Motor neuron (in vitro differentiated cells): Measurements from ENCODE around the gene PARP11. TPM values are rescaled to one million over a fixed set of nuclear protein-coding genes. Genes with fewer than 3 reads are reported as not detected.
"Not testable (repeated sequence)": the region's sequence is repeated elsewhere in the genome, so short reads cannot be mapped to it uniquely, and the experiment has no call there.

Experiments used
- ATAC-seq, 8 experiments: fragments of 200-7000 bp; cut with Tn5 transposase; replicated peaks in 6 of 8; 2 replicates each; pipeline ENCODE4 v1.8.0; 2021; ENCODE audit warnings: mild to moderate bottlenecking in 8 of 8, moderate library complexity in 8 of 8
- H3K27ac ChIP-seq, 2 donors: fragments of 250-450 bp; sonication (Bioruptor Pico); 2 replicates each; pipeline ENCODE4 v1.9.0; 2021; ENCODE audit warnings: antibody characterized with exemption in 2 of 2, mild to moderate bottlenecking in 2 of 2, moderate library complexity in 1 of 2
- H3K4me1 ChIP-seq, 2 donors: fragments of 250-450 bp; sonication (Bioruptor Pico); replicated peaks in 1 of 2; 2 replicates each; pipeline ENCODE4 v1.6.1; 2021; ENCODE audit warnings: antibody characterized with exemption in 2 of 2, mild to moderate bottlenecking in 2 of 2, moderate library complexity in 1 of 2
- H3K4me3 ChIP-seq, 5 donors: fragments of 250-450 bp; sonication (Bioruptor Pico); 2 replicates each; pipeline ENCODE4 v1.9.0; 2021; ENCODE audit warnings: antibody characterized with exemption in 5 of 5, mild to moderate bottlenecking in 5 of 5, moderate library complexity in 4 of 5
- WGBS, 10 experiments: fragments of 450-650 bp; shearing (Covaris generic); methylation state at CpG; one replicate each; pipeline ENCODE4 v1.0.0; 2022; 5-methylcytosine and 5-hydroxymethylcytosine counted together
- in situ Hi-C, 9 experiments: fragments of 400-800 bp; cut with MboI; loops; one replicate each; pipeline ENCODE4 v1.15.0; 2021; ENCODE audit warnings: low sequenced_read_pairs in 9 of 9, low pct_unique_long_range_greater_than_20kb in 2 of 9; ENCODE audit not compliant: unreplicated experiment in 9 of 9
- total RNA-seq, 8 experiments: library from RNA; unstranded; fragments of 300-600 nt; gene quantifications; 2 replicates each; pipeline versions ENCODE4 v1.2.3 to v1.2.4, GENCODE V29; 2022

PARP11 gene
- total RNA-seq, 8 experiments from 2014 or later = 3.4 to 14.4 (median 10.2) TPM

DNA sequence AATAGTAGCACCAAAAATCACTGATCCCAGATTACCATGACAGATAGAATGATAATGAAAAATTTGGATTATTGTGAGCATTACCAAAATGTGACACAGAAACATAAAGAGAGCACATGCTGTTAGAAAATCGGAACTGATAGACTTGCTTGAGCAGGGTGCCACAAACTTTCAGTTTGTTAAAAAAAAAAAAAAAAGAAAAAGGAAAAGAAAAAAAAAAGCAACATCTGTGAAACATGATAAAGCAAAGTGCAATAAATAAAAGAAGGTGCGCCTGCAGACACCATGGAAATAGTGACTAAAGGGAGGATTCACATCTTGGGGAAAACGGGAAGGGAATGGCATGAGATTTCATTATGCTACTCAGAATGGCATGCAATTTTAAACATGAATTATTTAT lies 6.6 kb upstream of the PARP11 start:
- Histone ChIP-seq H3K4me3 (no peak overlapping the region), H3K27ac (no peak overlapping the region), H3K4me1 (peaks cover 19 to 24% of the 10 kb centered on the region in 2 donors)
- in situ Hi-C loops = loop anchor here in 8 of 9 experiments (10.0 to 25.0 kb wide), 4 partner anchors 155 to 407 kb away; partner anchors contain the start of gene CCND2 (in 1 of the 8)
- ATAC-seq = no peak
- WGBS, 10 experiments = 48 to 96% (median 84%) methylated on average over 3 of the region's 3 CpGs; no CpG with 5 or more reads in 1 of the 10 experiments

DNA sequence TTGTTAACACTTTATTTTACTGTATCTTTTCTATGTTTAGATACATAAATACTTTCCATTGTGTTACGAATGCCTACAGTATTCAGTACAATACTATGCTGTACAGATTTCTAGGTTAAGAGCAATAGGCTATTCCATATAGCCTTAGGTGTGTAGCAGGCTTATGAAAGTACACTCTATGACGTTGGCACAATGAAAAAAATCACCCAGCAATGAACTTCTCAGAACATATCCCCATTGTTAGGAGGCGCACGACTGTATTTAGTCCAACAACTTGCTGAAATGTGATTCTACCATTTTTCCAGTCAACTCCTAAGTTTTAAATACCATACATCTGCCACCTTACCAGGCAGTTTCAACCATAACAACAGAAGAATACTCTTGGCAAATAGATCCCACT lies 1.8 kb downstream of the PARP11 start:
- 58 to 100% (median 93%) methylated on average over 2 to 4 of the region's 4 CpGs; no CpG with 5 or more reads in 1 of the 10 experiments for WGBS, 10 experiments
- no peak for ATAC-seq
- Histone ChIP-seq H3K27ac (no peak overlapping the region), H3K4me1 (peaks cover 10 to 13% of the 10 kb centered on the region in 2 donors), H3K4me3 (peak overlapping the region in 4 of 5 donors; percentile 66 to 85 (median 76))
- in situ Hi-C loops = no loop called here

DNA sequence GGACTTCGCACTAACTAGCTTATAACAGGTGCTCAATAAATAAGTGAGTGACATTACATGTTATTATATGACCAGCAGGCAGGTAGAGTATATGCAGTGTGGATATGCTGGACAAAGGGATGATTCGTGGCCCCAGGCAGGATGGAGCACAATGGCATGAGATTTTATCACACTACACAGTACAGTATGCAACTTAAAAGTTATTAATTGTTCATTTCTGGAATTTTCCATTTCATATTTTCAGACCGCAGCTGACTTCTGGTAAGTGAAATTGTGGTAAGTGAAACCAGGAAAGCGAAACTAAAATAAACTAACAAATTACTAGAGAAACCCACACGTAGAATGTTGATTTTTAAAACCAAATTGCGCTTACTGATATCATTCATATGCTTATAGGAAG lies 3.3 kb downstream of the PARP11 start:
- WGBS, 10 experiments = 63 to 98% (median 94%) methylated on average over 3 to 6 of the region's 6 CpGs
- in situ Hi-C loops = no loop called here

DNA sequence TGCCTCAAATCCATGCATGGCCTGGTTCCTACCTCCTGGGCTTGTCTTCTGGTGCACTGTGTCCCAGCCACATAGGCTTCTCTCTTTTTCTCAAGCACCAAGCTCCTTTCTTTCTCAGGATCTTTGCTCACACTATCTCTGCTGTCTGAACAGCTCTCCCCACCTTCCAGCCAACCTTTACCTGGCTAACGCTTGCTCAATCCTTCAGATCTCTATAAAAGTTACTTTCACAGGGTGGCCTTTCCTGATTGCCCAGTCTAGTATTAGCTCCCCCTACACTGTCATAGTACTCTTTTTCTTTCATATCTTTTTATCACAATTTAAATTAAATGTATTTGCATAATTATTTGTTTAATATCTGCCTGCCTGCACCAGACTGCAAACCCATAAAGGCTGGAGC lies 3.8 kb downstream of the PARP11 start:
- Histone ChIP-seq H3K27ac (no peak overlapping the region), H3K4me1 (peaks cover 10 to 13% of the 10 kb centered on the region in 2 donors), H3K4me3 (no peak overlapping the region)
- 83 to 100% (median 100%) methylated on average over 1 of the region's 1 CpG; no CpG with 5 or more reads in 3 of the 10 experiments for WGBS, 10 experiments
- ATAC-seq = no peak
- in situ Hi-C loops = no loop called here

More for the DNA sequence above, 3.3 kb downstream of the PARP11 start:
- no peak for ATAC-seq
- no peak overlapping the region for H3K4me3 ChIP-seq
- H3K4me1 ChIP-seq = peaks cover 10 to 13% of the 10 kb centered on the region in 2 donors
- no peak overlapping the region for H3K27ac ChIP-seq

DNA sequence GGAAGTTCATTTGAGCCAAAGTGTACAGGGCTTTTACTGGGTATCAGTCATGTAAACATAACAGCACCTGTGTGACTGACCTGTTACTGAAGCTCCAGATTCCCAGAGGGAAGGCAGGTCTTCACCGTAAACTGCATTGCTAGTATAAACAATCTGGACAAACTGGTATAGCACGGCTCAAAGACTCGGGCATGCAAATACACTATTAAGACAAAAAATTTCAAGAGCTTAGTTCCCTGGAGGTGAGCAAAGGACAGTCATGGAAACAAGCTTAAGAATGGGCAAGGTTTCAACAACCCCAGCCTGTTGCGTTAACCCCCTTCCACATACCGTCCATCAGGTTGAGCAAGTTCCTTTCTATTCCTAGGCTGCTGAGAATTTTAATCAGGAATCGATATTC lies 9.4 kb downstream of the PARP11 start:
- in situ Hi-C loops = no loop called here
- Histone ChIP-seq H3K4me1 (no peaks in the 10 kb centered on the region), H3K4me3 (no peak overlapping the region), H3K27ac (no peak overlapping the region)
- ATAC-seq = no peak
- WGBS, 10 experiments = 82 to 100% (median 94%) methylated on average over 1 to 6 of the region's 6 CpGs

DNA sequence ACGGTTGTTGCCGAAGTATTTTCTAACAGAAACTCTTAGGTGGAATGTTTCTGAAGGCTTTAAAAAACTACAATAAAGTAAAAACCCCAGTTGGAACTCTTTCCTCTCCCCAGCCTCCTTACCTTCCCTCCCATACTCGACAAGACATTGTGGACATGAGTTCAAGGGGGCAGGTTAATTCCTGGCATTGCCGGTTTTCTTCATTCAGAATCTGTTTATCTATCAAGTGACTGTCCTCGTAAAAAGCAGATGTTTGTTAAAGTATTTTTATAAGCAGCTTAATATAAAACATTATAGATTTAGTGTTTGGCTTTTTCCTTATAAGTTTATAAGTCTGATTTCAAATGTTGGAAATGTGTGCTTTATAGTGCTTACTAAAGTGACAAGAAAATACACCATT lies 30.7 kb downstream of the PARP11 start:
- H3K4me1 ChIP-seq = no peaks in the 10 kb centered on the region
- WGBS, 10 experiments = 67 to 100% (median 83%) methylated on average over 1 to 5 of the region's 5 CpGs; no CpG with 5 or more reads in 2 of the 10 experiments
- no peak overlapping the region for H3K27ac ChIP-seq
- no peak overlapping the region for H3K4me3 ChIP-seq
- ATAC-seq = no peak
- in situ Hi-C loops = no loop called here

DNA sequence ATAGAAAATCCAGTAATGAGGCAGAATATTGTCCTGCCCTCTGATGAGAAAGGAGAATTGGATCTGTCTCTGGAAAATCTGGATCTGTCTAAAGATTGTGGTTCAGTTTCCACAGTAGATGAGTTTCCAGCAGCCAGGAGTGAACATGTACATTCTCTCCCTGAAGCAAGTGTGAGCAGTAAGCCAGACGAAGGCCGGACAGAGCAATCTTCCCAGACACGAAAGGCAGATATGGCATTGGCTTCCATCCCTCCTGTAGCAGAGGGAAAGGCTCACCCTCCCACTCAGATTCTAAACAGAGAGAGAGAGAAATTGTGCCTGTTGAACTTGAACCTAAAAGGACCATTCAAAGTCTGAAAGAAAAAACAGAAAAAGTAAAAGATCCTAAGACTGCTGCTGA lies 31.4 kb downstream of the PARP11 start:
- whole genome bisulfite sequencing, 10 experiments = 100% methylated on average over 1 to 3 of the region's 3 CpGs; no CpG with 5 or more reads in 6 of the 10 experiments
- Histone ChIP-seq H3K27ac (no peak overlapping the region), H3K4me1 (no peaks in the 10 kb centered on the region), H3K4me3 (no peak overlapping the region)
- ATAC-seq = no peak
- in situ Hi-C loops = no loop called here

DNA sequence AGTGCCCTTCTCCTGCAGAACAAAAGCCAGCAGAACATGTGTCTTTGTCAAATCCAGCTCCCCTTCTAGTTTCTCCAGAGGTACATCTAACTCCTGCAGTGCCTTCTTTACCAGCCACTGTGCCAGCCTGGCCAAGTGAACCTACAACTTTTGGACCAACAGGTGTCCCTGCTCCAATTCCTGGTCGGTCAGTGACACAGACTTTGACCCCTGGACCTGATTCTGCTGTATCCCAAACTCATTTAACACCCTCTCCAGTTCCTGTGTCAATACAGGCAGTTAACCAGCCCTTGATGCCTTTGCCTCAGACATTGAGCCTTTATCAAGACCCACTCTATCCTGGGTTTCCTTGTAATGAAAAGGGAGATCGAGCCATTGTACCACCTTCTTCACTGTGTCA lies 32.4 kb downstream of the PARP11 start:
- in situ Hi-C loops, H3K4me1 ChIP-seq, H3K27ac ChIP-seq, H3K4me3 ChIP-seq, ATAC-seq: not testable (repeated sequence)
- 6 to 100% (median 60%) methylated on average over 1 to 2 of the region's 2 CpGs; no CpG with 5 or more reads in 5 of the 10 experiments for WGBS, 10 experiments

DNA sequence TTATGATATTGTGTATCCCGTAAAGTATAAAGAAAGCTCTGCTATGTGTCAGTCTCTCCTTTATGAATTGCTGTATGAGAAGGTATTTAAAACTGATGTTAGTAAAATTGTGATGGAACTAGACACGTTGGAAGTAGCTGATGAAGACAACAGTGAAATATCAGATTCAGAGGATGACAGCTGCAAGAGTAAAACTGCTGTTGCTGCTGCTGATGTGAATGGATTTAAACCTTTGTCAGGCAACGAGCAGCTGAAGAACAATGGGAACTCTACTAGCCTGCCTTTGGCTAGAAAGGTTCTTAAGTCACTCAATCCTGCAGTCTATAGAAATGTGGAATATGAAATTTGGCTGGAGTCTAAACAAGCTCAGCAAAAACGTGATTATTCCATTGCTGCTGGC lies 33.5 kb downstream of the PARP11 start:
- H3K4me1 ChIP-seq, in situ Hi-C loops, H3K4me3 ChIP-seq, ATAC-seq, H3K27ac ChIP-seq: not testable (repeated sequence)
- WGBS, 10 experiments = 29 to 100% (median 80%) methylated on average over 1 to 4 of the region's 4 CpGs

DNA sequence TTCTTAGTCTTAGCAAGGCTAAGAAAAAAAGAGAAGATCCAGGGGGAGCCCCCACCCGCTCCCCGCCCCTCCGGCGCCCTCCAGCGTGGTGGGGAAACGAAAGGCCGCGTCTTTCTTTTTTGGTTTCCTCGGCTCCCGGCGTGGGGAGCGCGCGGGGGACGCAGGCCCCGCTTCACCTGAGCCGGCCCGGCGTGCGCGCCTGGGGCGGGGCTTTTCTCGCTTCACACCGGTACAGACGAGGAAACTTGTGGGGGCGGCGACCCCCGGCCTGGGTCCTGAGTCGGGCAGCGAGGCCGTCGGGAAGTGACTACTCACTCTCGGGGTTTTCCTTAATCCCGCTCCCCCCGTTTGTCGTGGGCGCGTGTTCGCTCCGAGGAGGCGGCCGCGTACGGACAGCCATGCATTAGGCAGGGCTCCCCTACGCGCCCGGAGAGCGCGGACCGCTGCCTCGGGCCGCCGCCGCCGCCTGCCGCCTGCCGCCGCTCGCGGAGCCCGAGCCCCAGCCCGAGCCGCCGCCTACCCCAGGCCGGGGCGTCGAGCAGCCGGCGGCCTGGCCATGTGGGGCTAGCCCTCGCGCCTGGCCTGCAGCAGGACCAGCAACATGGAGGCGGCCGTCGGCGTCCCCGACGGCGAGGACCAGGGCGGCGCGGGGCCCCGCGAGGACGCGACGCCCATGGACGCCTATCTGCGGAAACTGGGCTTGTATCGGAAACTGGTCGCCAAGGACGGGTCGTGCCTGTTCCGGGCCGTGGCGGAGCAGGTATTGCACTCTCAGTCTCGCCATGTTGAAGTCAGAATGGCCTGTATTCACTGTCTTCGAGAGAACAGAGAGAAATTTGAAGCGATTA lies 34.3 kb downstream of the PARP11 start:
- H3K4me3 ChIP-seq, in situ Hi-C loops, ATAC-seq, H3K4me1 ChIP-seq, H3K27ac ChIP-seq: not testable (repeated sequence)
- 70 to 100% (median 92%) methylated on average over 1 to 41 of the region's 98 CpGs; no CpG with 5 or more reads in 2 of the 10 experiments for WGBS, 10 experiments

DNA sequence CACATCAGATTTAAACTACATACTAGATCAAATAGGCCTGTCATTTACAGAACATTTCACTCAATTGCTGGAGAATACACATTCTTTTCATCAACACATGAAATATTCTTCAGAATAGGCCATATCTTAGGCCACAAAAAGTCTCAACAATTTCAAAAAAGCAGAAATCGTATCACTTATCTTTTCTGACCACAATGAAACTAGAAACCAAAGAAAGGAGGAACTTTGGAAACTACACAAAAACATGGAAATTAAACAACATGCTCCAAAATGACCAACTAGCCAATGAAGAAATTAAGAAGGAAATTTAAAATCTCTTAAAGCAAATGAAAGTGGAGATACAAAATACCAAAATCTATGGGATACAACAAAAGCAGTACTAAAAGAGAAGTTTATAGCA lies 35.1 kb downstream of the PARP11 start:
- WGBS, 10 experiments = 56 to 100% (median 87%) methylated on average over 1 of the region's 1 CpG

DNA sequence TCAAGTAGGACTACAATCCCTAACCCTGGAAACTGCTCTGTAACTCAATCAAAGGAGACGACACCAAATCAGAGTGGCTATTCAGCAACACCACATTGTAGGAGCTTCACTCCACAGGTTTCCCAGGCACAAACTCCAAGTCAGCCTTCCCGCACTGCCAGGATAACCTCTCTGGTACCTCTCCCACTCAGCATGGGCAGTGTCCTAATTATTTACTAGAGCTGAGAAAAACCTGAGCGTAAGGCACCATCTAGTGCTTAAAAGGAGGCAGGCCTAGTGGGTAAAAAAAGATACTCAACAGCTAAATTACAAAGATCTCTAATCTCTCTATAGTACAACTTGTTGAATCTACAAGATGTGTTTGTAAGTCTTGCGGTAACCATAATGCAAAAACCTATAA lies 36.1 kb downstream of the PARP11 start:
- no peak for ATAC-seq
- Histone ChIP-seq H3K27ac (no peak overlapping the region), H3K4me3 (no peak overlapping the region), H3K4me1 (no peaks in the 10 kb centered on the region)
- in situ Hi-C loops = no loop called here
- 76 to 100% (median 87%) methylated on average over 1 to 4 of the region's 4 CpGs for WGBS, 10 experiments

More for the DNA sequence above, 35.1 kb downstream of the PARP11 start:
- in situ Hi-C loops = no loop called here
- Histone ChIP-seq H3K4me3 (no peak overlapping the region), H3K4me1 (no peaks in the 10 kb centered on the region), H3K27ac (no peak overlapping the region)
- no peak for ATAC-seq

DNA sequence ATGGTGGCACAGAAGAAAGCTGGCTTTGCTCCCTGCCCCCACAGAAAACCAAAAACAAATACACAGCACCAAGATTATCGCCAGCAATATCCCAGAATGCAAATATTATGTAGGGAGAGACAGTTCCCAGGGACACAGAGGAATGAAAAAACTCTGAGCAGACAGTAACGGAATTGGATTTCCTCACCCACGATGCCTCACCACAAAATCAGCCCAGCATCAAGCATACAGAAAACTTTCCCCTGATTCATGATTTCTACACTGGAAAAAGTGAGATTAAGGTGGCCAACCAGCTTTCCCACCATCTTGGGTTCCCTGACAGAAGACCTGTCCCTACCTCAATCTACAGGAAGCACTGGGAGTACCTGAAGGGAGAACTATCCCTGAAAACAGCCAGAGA lies 36.6 kb downstream of the PARP11 start:
- no peak for ATAC-seq
- WGBS, 10 experiments = 74 to 100% (median 88%) methylated on average over 1 to 3 of the region's 3 CpGs; no CpG with 5 or more reads in 4 of the 10 experiments

More for the DNA sequence above, 36.6 kb downstream of the PARP11 start:
- Histone ChIP-seq H3K4me1 (no peaks in the 10 kb centered on the region), H3K4me3 (no peak overlapping the region), H3K27ac (no peak overlapping the region)
- in situ Hi-C loops = no loop called here
